CD1c-positive myeloid dendritic cell (primary cell): Measurements from ENCODE around the gene PLA2G4E.

ENCODE experiments used
- DNase-seq: peaks from one replicate; pipeline ENCODE4 v3.0.0-alpha.2; 2016; ENCODE audit errors: extremely low spot score

Gene PLA2G4E

DNA sequence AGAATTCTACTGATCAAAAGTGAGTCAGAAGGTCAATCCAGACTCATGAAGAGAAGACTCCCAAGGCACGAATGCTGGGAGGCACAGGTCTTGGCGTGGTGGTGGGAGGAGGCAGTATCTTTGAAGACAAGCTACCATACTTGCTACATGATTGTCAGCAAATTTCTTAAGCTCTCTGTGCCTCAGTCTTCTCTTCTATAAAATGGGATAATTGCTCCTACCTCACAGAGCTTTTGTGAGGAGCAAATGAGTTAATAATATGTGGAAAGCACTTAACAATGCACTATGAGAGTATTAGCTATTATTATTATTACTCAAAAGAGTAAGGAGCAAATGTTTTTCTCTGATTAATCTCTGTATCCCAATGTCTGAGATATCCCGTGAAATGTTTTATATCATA lies 84.7 kb downstream of the PLA2G4E start:
- no peak for DNase-seq

DNA sequence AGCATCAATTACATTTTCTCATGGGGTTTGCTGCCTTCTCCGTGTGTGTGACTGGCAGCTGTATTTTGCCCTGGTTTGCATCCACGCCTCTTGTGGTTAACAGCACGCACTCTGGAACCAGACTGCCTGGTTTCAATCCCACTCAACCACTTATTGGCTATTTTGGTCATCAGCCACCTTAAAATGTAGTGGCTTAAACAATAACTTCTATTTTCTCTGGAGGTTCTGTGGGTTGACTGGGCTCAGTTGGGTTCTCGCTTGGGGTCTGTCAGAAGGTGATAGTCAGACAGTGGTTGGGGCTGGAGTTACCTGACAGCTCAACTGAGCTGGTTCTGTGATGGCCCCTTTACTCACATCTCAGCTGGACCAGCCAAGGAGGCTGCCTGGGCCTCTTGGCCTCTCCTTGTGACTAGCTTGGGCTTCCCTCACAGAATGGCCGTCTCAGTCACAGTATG lies 85.2 kb downstream of the PLA2G4E start:
- no peak for DNase-seq

GRCh38 chr15:41934843-41935242 lies 86.0 kb downstream of the PLA2G4E start:
- peak; percentile 46 for DNase-seq

- no peak for DNase-seq
Measured at GRCh38 chr15:41933771-41934170, 87.1 kb downstream of the PLA2G4E start.

DNA sequence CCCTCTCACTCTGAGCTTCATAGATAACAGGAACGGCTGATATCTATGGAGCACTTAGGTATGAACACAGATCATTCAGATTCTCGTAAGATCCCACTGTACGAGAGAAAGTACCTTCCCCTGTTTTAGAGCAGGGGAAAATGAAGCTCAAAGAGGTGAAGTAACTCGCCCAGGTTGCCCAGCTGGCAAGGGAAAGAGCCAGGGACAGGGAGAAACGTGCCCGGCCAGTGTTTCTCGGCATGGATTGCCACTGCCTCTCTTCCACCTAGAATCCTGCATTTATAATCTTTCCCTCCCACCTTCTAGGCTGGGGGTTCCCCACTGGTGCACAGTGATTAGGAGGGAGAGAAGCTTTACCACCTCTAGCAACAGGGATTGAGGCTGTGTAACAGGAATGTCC lies 87.5 kb downstream of the PLA2G4E start:
- DNase-seq = no peak

- no peak for DNase-seq
Measured at GRCh38 chr15:41932511-41933289, 88.1 kb downstream of the PLA2G4E start.

DNA sequence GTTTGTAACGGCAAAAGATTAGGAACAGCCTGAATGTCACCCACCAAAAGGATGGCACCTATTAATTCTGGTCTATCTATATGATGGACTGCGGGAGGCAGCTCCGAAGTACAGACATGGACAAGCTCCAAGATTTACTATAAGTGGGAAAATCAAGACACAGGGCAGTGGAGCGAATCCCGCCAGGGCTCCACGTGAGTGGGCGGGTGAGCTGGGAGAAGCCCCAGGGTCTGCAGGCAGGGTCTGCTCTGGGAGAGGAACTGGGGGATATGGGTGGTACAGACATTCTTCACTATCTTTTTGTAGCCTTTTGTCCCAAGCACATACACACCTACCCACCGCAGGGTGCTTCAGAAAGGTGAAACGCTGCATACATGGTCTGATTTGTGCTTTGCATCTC lies 88.7 kb downstream of the PLA2G4E start:
- no peak for DNase-seq
